Measurements from ENCODE around the gene TMEM38B. TPM values are rescaled to one million over a fixed set of nuclear protein-coding genes. Genes with fewer than 3 reads are reported as not detected.

Gene TMEM38B, protein sequence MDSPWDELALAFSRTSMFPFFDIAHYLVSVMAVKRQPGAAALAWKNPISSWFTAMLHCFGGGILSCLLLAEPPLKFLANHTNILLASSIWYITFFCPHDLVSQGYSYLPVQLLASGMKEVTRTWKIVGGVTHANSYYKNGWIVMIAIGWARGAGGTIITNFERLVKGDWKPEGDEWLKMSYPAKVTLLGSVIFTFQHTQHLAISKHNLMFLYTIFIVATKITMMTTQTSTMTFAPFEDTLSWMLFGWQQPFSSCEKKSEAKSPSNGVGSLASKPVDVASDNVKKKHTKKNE
- total RNA-seq, result 10 to 100 TPM; 11.7 to 22.1 (median 18.5) TPM

DNA sequence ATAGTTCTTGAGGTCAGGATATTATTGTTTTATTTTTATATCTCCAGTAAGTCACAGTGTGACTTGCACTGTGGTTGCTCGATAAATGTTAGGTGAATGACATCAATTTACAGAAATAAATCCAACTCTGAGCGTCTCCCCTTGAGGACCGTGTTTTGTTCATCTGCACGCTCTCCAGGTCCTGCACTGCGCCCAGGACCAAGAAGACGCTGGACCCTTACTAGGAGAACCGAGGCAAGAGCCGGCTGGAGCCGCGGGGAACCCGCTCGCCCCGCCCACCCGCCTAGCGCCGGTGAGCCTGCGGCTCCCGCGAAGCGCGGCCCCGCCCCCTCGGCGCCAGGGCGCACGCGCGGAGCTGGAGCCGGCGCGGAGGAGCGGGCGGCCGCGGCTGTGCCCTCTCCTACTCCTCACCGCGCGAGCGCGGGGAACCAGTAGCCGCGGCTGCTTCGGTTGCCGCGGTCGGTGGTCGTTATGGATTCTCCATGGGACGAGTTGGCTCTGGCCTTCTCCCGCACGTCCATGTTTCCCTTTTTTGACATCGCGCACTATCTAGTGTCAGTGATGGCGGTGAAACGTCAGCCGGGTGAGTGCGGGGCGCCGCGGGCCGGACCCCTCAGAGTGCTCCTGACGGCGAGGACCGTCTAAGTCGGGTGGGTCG lies at the start of gene TMEM38B:
TMEM38B (plus strand) TSS at position 352 of the 658 bp plus-strand sequence; CDS start at position 472, 120 bp downstream.
- TF ChIP-seq, protein P1, sequence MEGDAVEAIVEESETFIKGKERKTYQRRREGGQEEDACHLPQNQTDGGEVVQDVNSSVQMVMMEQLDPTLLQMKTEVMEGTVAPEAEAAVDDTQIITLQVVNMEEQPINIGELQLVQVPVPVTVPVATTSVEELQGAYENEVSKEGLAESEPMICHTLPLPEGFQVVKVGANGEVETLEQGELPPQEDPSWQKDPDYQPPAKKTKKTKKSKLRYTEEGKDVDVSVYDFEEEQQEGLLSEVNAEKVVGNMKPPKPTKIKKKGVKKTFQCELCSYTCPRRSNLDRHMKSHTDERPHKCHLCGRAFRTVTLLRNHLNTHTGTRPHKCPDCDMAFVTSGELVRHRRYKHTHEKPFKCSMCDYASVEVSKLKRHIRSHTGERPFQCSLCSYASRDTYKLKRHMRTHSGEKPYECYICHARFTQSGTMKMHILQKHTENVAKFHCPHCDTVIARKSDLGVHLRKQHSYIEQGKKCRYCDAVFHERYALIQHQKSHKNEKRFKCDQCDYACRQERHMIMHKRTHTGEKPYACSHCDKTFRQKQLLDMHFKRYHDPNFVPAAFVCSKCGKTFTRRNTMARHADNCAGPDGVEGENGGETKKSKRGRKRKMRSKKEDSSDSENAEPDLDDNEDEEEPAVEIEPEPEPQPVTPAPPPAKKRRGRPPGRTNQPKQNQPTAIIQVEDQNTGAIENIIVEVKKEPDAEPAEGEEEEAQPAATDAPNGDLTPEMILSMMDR (IDR thresholded peaks at IDR 0.05; ENCODE audit: low read depth), result no peak

DNA sequence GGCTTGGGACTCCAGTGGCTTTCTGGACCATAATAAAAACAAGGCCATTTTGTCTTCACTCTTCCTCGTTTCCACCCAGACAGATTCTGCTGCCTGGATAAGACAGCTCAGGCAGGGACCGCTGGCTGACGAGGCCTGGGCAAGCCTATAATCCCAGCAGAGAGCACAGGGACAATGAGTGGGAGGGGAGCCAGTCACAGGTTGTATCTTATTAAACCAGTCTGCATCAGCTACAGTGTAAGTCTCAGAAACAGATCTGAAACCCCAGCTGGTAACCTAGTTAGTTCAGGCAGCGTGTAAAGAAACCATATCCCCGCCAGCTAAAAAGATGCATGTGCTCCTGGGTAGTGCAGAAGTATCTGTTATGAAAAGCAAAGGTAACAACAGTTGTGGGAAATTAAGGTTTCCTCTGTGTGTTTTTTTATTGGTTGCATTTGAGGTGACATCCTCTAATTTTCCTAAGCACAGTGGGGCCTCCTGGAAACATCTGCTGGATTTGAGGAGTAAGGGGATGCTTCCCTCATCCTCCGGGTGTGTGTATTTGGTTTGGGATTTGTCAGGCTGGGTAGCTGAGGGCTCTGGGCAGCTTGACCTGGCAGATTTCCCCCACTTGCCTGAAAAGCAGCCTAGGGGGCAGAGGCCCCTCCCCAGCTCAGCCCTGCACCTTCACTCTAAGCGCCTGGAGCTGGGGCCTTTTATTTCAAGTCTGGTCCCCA lies 47.3 kb upstream of the TMEM38B start:
- TF ChIP-seq, protein P1 (IDR thresholded peaks at IDR 0.05; ENCODE audit: low read depth), result no peak

- TF ChIP-seq, protein P1 (IDR thresholded peaks at IDR 0.05; ENCODE audit: low read depth), result no peak
Measured at GRCh38 chr9:105647595-105648349, 46.6 kb upstream of the TMEM38B start.

- TF ChIP-seq, protein P1 (IDR thresholded peaks at IDR 0.05; ENCODE audit: low read depth), result no peak
Measured at GRCh38 chr9:105651806-105652205, 42.5 kb upstream of the TMEM38B start.

GRCh38 chr9:105656131-105656921 lies 38.0 kb upstream of the TMEM38B start:
- TF ChIP-seq, protein P1 (IDR thresholded peaks at IDR 0.05; ENCODE audit: low read depth), result no peak

- TF ChIP-seq, protein P1 (IDR thresholded peaks at IDR 0.05; ENCODE audit: low read depth), result no peak
Measured at GRCh38 chr9:105658351-105658750, 36.0 kb upstream of the TMEM38B start.
